DMS 273 (cell line): ENCODE results near the gene EXOC6B.

Source experiments
- DNase-seq: peaks from one replicate; lab custom pipeline; 2025; ENCODE audit not compliant: unreplicated experiment; lab: John Stamatoyannopoulos, UW

Gene EXOC6B

DNA sequence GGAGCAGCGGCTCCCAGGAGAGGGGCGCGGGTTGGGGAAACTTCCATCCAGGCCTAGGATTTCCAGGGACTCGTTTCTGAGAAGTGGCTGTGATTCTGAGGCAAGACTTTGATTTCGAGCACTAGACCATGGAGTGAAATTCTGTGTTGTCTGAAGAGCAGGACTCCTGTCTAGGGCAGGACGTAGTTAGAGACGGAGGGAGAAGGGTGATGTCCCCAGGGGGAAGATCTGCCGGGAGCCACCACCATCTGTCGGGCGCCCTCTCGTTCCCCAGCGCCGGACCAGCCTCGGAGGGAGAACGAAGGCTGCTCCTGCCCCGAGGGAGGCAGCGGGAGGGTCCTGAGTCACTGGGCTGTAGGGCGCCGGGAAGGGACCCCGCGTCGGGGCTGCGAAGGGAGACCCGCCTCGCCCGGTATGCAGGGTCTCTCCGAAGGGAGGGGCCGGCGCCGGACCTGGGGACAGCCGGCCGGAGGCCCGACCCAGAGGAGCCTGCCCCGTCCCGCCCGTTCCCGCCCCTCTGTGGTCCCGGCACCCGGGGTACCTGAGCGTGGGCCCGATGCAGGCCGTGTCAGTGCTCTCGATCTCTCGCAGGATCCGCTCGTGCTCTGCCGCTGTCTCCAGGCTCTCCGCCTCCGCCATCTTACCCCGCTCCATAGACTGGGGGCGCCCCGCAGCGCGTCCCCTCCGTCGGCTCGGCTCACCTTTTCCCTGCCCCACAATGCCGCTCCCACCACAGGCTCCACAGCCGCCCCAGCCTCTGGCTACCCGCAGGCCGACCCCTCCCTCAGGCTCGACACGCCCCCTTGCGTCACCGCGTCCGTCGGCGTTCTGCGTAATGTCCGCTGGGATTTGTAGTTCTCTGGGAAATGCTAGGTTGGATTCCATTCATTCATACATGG, at the start of gene EXOC6B:
Gene EXOC6B (minus strand): TSS at position 777 of the 899 bp plus-strand sequence.
- peak; percentile 97 for DNase-seq

DNA sequence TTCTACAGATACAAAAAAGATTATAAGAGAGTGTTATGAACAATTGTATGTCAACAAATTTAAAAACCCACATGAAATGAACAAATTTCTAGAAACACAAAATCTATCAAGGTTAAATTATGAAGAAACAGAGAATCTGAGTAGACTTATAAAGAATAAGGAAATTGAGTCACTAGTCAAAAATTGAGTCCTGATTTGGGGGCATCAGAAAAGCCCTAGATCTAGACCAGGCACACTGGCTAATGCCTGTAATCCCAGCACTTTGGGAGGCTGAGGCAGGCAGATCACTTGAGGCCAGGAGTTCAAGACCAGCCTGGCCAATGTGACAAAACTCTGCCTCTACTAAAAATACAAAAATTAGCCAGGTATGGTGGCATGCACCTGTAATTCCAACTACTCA, 46.0 kb upstream of the EXOC6B start:
- DNase-seq, result no peak

DNA sequence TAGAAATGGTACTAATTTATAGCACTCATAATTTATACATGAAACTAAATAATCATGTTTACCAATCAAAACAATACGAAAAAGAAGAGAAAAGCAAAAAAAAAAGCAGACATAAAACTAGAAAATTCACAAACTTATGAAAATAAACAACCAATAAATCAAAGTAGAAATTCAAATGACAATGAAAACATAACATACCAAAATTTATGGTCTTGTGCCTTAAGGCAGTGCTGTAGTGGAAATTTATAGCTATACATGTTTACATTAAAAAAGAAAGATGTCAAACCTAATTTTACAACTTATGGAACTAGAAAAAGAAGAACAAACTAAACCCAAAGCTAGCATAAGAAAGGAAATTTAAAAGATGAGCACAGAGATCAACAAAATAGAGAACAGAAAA, 45.2 kb upstream of the EXOC6B start:
- no peak for DNase-seq

DNA sequence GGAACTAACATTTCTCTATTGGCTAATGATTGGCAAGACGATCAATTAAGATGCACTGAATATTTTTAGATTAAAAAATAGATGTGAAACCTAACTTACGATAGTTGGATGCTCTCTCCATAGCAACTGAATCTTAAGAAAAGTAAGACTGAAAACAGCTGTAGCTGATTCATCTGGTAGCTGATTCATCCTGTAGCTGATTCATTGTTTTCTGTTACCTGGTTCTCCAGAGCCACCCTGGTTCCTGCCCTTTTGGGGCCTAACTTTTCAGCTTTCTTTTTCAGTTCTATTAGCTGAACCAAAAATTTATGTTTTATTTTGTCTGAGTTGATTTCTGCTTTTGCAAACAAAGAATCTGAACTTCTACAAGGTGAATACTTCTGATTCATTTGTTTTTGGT, 38.7 kb upstream of the EXOC6B start:
- no peak for DNase-seq

DNA sequence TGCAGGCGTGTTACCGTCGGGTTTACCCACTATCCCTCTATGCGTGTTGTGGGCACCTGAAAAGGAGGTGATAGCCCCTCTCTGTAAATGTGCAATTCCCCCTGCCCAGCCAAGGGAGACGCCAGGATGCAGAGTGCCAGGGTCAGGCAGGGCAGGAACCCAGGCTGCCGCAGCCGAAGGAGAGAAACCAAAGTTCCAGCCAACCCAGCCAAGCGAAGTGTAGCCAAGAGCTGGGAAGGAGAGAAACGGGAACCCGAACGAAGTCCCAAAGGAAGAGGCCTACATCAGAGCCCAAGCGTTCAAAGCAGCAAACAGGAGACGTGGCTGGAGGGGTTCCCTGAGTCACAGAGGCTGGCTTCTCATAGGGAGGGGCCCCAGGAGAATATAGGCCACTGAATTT, 37.2 kb upstream of the EXOC6B start:
- DNase-seq, result no peak

DNA sequence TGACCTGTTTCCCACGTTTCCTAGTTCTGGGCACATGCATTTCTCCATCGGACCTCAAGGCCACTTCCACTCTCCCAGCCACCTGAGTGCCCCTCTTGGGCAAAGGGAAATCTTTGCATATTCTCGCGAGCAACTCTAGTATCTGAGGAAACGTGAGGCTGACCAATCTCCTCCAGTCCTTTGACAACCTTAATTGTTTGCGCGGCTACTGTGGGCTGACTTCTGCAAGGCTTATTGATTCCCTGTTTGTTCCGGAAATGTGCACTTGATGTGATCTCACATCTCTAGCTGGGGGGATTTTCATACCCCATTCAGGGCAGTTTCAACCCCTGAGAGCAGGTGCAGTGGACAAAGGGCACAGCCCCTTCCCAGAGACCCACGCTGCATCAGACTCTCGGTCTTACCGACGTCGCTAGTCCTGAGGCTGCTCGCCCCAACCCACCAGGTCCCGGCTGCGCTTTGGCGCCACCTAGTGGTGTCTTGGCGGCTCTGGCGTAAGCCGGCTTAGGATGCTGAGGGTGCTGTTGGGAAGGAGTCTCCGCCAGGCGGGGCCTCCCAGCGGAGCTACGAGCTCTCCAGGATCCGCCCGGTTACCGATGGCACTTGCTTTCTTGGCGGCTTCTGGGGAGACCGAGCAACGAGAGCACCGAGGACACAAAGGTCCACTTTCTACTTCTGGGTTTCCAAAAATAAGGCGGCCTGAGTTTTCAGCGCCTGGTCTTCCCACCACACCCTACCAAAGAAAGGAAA, 36.6 kb upstream of the EXOC6B start:
- peak; percentile 97 for DNase-seq

DNA sequence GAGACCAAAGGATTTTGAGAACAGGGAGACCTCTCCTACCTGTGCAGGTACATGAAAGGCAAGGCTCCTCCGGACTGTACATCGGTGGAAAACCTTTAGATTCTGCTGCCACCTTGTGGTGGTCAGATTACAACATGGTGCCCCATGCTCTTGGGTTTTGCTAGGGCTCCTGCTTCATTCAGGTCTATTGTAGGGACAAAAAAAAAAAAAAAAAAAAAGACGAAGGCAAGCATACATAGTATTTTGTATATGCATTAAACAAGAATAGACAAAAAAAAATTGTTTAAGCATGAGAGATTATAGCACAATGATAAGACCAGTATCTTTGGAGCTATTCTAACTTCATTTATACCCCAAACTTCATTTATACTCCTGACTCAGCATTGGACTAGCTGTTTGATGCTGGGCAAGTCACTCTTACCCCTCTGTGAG, 34.0 kb upstream of the EXOC6B start:
- peak; percentile 78 for DNase-seq

DNA sequence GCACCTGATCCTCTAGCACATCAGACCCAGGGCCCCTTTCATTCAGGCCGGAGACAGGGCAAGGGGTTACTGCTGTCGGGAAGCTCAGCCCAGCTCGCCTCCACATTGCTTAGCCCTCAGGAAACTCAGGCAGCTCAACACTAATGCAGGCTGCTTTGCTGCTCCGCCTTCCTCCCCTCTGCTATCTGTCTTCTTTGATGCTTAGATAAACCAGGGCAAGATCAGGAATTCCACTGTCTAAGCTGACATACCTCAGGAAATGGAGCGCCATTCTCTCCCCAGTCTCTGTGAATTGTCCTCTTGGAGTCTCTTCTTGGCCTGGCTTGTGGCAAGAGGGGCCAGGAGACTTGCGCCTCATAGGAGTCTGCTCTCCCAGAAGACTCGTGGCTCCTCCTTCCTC, 25.5 kb upstream of the EXOC6B start:
- no peak for DNase-seq

DNA sequence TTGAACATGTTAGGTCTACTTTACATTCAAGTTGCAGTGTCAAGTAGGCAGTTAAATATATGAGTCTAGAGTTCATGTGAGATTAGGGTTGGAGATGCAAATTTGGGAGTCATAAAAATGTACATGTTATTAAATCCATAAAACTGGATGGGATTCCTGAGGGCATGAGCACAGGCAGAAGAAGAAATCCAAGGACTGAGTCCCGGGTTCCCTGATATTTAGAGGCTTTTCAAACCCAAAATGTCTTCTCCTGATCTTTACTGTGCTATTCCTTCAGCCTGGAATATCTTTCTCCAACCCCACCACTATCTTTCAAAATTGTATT, 23.3 kb upstream of the EXOC6B start:
- no peak for DNase-seq

DNA sequence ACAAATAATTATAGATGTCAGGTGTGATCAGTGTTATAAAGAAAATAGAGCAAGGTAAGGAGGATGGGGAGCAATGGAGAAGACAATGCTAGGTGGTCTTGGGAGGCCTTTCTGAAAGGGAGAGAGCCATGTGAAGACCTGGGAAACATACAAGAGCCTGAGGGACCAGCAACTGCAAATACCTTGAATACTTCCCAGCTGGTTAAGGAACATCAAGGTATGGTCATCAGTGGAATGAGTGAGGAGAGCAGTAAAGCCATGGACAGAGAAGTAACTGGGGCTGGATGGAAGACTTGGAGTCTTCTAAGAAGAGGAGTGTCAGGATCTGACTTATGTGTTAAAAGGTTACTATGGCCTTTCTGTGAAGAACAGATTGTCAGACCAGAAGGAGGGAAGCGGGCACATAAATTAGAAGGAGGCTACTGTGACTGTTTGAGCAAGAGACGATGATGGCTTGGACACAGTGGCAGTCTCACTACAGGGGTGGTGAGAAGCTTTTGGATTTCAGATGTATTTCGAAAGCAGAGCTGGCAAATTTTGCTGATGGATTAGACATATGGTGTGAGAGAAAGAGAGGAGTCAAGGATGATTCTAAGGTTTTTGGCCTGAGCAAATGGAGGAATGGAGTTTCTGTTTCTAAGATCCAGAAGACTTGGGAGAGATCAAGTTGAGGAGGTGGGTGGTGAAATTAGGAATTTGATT, 22.8 kb upstream of the EXOC6B start:
- no peak for DNase-seq

DNA sequence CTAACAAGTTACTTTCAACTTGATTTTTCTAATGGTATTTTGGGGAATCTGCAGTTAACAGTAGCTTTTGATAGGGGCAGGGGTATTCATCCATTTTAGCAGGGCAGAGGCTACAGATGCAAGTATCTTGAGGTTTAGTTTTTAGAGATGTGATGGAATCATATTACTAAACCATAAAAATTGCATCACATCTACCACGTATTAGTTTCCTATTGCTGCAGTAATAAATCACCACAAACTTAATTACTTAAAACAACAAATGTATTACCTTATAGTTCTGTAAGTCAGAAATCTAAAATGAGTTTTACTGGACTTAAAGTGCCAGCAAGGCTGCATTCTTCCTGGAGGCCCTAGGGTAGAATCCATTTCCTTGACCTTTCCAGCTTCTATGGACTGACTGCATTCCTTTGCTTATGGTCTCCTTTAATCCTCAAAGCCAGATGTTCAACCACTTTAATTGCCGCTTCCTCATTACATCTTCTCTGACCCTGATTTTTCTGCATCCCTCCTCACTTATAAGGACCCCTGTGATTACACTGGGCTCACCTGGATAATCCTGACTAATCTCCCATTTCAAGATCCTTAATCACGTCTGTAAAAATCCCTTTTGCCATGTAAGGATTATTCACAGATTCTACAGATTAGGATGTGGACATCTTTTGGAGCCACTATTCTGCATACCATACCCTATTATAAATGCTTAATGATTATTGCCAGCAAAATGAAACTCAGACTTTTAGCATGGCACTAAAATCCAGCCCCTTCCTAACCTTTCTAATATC, 21.9 kb upstream of the EXOC6B start:
- no peak for DNase-seq

DNA sequence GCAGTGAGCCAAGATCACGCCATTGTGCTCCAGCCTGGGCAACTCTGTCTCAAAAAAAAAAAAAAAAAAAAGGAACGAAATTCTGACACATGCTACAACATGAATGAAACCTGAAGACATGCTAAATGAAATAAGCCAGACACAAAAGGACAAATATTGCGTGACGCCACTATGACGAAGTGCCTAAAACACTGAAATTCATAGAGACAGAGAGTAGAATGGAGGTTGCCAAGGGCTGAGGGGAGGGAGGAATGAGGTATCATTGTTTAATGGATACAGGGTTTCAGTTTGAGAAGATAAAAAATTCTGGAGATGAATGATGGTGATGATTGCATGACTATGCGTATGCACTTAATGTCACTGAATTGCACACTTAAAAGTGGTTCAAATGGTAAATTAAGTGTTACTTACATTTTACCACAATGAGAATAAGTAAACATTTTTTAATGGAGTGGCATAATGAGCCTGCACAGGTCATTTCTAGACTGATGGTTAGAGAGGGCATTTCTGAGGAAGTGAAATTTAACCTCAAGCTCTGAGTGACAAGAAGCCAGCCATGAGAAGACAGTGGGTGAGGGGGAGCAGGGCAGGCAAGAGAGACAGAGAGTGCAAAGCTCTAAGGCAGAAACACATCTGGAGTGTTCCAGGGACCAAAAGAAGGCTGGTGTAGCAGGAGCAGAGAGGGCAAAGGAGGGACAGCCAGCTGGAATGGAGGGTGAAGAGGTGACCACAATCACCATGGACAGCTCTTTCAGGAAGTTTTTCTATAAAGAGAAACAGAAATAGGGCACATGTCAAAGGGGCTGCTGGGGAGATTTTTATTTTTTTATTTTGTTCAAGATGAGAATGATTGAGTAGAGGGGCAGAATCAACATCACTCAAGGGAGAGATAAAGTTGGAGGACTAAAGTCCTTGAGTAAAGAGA, 20.6 kb upstream of the EXOC6B start:
- DNase-seq, result no peak

DNA sequence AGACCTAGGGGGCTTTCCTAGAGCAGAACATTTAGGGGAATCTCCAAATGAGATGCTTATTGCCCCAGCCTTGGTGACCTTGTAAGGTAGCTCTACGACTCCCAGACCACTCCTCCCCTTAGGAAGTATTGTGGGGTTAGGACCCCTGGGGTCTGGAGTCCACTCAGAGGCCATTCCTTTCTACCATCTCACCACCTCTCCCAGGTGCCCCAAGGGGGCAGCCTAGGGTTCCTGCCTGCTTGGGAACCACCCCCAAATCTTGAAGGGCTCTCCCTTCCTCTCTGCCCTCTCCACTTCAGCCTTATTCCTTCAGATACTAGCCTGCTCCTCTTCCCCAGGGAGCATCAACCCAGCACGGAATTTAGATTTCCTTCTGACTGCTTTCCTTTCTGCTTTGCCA, 17.5 kb upstream of the EXOC6B start:
- no peak for DNase-seq

DNA sequence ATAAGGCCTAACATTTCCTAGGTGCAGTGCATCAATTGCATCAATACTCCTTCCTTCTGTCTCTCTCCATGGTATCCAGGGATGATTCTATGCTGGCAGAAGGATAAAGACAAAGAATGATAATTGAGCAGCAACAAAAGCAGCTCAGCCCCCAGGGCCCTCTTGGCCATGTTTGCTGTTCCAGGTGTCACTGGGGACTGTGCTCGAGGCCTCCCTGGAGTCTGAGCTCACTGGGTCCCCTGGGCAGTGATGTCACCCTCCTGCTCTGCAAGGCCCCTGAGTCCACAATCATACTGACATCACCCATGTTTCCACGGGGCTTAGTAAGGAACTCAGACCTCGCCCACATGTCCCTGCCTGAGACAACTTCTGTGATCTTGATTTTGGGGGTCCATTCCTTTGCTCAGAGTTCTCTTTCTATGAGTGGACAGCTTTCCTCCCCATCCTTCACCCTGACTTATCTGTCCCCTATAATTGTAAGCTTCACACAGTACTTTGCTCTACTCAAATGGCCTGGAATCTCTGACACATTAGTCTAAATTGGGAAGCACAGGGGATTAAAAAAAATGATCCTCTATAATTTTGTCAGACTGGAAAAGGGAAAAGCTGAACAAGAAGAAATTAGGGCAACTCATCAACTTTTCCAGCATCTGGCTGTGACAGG, 15.8 kb upstream of the EXOC6B start:
- no peak for DNase-seq

DNA sequence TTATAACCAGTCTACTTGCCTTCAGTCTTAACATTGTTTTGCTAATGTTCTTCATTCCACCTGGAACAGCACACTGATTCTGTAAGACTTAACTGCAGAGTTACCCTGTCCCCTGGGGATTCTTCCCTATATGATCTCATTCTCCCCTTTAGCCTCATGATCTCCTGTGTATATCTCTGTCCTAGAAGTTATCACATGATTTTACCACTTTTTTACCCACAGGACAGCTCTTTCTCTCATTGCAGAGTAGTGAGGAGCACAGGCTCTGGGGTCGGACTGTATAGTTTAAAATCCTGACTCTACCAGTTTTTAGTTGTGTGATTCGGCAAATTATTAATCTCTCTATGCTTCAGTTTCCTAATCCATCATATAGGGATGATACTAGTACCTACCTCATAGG, 14.2 kb upstream of the EXOC6B start:
- DNase-seq, result no peak

DNA sequence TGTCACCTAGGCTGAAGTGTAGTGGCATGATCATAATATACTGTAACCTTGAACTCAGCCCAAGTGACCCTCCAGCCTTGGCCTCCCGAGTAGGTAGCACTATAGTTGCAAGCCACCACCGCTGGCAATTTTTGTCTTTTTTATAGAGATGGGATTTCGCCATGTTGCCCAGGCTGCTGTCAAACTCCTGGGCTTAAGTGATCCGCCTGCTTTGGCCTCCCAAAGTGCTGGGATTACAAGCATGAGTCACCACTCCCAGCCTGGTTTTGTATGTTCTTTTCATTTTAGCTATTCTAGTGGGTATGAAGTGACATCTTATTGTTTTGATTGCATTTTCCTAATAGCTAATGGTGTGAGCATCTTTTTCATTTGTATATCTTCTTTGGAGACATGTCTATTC, 11.3 kb upstream of the EXOC6B start:
- DNase-seq, result no peak

DNA sequence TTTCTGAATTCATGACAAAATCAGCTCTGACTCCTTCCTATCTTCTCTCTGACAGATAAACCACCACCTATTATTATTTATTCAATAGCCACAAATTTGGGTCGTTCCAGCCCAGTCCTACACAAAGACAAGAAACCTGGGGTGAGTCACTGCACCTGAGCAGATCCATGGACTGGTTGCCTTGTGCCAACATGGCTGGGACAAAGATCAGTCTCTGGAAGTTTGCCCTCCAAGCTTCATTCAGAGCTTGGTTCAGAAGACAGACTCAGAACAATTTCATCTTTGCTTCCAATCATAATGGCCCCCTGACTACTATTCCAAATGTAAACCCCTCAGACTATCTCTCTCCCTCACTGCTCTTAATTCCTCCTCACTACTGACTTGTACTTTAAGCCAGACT, 9.6 kb upstream of the EXOC6B start:
- no peak for DNase-seq

DNA sequence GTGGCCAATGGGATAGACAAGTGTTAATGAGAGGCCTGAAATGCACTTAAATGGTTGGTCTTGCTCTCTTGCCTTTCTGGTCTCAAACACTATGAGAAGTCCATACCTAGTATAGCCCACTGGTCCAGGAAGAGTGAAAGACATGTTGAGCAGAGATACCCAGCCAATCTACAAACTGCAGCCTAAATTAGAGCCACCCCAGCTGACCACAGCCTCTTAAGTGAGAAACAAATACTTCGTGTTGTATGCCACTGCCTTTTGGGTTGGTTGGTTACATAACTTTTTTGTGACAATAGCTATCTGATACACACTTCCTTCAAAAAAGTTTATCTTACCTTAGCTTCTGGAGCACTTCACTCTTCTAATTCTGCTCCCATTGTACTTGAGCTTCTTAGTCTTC, 8.8 kb upstream of the EXOC6B start:
- DNase-seq, result no peak

DNA sequence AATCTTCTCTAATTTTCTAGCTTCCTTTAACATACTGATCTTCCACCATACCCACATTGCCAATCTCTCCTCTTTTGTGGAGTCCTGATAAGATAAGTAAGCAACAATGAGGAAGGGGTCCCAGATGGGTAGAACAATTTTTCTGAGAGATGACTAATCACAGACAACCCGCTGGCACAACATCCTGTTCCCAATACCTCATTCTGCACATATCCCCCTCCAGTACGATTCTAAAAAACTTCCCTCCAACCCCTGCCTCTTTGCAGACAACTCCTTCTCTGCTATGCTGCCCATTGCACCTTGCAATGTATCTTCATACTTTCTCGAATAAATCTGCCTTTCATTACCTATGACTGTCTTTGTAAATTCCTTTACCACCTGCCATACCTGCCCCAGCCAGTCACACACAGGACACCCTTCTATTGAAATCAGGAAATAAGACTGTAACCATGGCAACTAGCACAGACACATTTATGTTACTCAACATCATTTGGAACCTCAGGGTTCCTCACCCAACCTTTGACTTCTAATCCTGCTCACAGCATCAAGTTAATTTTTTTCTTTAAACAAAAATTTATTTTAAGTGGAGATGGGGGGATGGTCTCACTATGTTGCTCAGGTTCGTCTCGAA, 7.4 kb upstream of the EXOC6B start:
- no peak for DNase-seq
